KG1 (cell line): ENCODE data around the gene DCANP1.

Source experiments
- DNase-seq: peaks from one replicate; lab custom pipeline; 2025; lab: John Stamatoyannopoulos, UW

The DCANP1 gene

GRCh38 chr5:135441350-135441831 lies 5.8 kb downstream of the DCANP1 start:
- no peak for DNase-seq

GRCh38 chr5:135440916-135441315 lies 6.2 kb downstream of the DCANP1 start:
- DNase-seq: no peak

- DNase-seq: no peak
These were observed 7.6 kb downstream of the DCANP1 start for GRCh38 chr5:135439231-135440205.

GRCh38 chr5:135438636-135439221 lies 8.4 kb downstream of the DCANP1 start:
- DNase-seq: no peak

GRCh38 chr5:135437796-135438560 lies 9.2 kb downstream of the DCANP1 start:
- no peak for DNase-seq

- no peak for DNase-seq
These were observed 9.7 kb downstream of the DCANP1 start for GRCh38 chr5:135437422-135437795.

- DNase-seq: no peak
These were observed 10.2 kb downstream of the DCANP1 start for GRCh38 chr5:135436951-135437418.

GRCh38 chr5:135435467-135436330 lies 11.4 kb downstream of the DCANP1 start:
- no peak for DNase-seq

- no peak for DNase-seq
These were observed 12.3 kb downstream of the DCANP1 start for GRCh38 chr5:135434591-135435466.

GRCh38 chr5:135433681-135434426 lies 13.3 kb downstream of the DCANP1 start:
- DNase-seq: no peak

- DNase-seq: no peak
These were observed 15.0 kb downstream of the DCANP1 start for GRCh38 chr5:135432113-135432512.

- no peak for DNase-seq
These were observed 17.1 kb downstream of the DCANP1 start for GRCh38 chr5:135430135-135430437.

GRCh38 chr5:135429301-135430134 lies 17.6 kb downstream of the DCANP1 start:
- DNase-seq: no peak

GRCh38 chr5:135428586-135428985 lies 18.6 kb downstream of the DCANP1 start:
- DNase-seq: no peak

- no peak for DNase-seq
These were observed 20.8 kb downstream of the DCANP1 start for GRCh38 chr5:135426102-135427082.

GRCh38 chr5:135425641-135426040 lies 21.5 kb downstream of the DCANP1 start:
- DNase-seq: no peak

GRCh38 chr5:135423846-135424168 lies 23.3 kb downstream of the DCANP1 start:
- no peak for DNase-seq
